DND-41 (cell line): ENCODE results near the gene SAMD4B.
"Not testable (repeated sequence)": the region's sequence is repeated elsewhere in the genome, so short reads cannot be mapped to it uniquely, and the experiment has no call there.

ENCODE experiments used
- EZH2 ChIP-seq: IDR thresholded peaks from 3 replicates; pipeline ENCODE4 v1.6.1; 2012; ENCODE audit warnings: borderline replicate concordance, low read depth, mild to moderate bottlenecking, moderate library complexity, low read length, inconsistent platforms; ENCODE audit not compliant: severe bottlenecking
- TF ChIP-seq, protein P1 (sequence below): IDR thresholded peaks from 2 replicates; pipeline ENCODE4 v1.5.1; 2012; ENCODE audit warnings: borderline replicate concordance, low read length, moderate library complexity, mild to moderate bottlenecking; ENCODE audit not compliant: poor library complexity, severe bottlenecking; ENCODE audit errors: extremely low read depth

GRCh38 chr19:39332738-39333137, 9.5 kb upstream of the SAMD4B start:
- TF ChIP-seq, protein P1, sequence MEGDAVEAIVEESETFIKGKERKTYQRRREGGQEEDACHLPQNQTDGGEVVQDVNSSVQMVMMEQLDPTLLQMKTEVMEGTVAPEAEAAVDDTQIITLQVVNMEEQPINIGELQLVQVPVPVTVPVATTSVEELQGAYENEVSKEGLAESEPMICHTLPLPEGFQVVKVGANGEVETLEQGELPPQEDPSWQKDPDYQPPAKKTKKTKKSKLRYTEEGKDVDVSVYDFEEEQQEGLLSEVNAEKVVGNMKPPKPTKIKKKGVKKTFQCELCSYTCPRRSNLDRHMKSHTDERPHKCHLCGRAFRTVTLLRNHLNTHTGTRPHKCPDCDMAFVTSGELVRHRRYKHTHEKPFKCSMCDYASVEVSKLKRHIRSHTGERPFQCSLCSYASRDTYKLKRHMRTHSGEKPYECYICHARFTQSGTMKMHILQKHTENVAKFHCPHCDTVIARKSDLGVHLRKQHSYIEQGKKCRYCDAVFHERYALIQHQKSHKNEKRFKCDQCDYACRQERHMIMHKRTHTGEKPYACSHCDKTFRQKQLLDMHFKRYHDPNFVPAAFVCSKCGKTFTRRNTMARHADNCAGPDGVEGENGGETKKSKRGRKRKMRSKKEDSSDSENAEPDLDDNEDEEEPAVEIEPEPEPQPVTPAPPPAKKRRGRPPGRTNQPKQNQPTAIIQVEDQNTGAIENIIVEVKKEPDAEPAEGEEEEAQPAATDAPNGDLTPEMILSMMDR, result not testable (repeated sequence)
- TF ChIP-seq EZH2, result not testable (repeated sequence)
